Adrenal gland (tissue), 12 donors: ENCODE data around the gene MT1F. TPM values are rescaled to one million over a fixed set of nuclear protein-coding genes. Genes with fewer than 3 reads are reported as not detected.
A peak's percentile ranks its signal among the peaks of the same experiment; 100 is the strongest.

ENCODE experiments used
- DNase-seq, 7 donors: peaks; one replicate each; pipeline ENCODE4 v3.0.0-alpha.2; 2019 to 2020
- H3K27ac ChIP-seq, 5 donors: fragments of 200-600 bp; sonication (generic) in 4 of 5; 1 replicate in 3 of 5; 2 replicates in 2 of 5; pipeline versions ENCODE4 v1.5.1 to v1.8.0; 2016 to 2020; ENCODE audit warnings: mild to moderate bottlenecking in 1 of 5
- H3K27me3 ChIP-seq: fragments of 200-600 bp; 2 replicates; pipeline ENCODE4 v1.8.0; 2021
- H3K36me3 ChIP-seq, 2 donors: fragments of 200-600 bp; replicated peaks in 1 of 2; 1 replicate in 1 of 2; 2 replicates in 1 of 2; pipeline versions ENCODE4 v1.5.1 to v1.8.0; 2018 to 2022
- H3K4me1 ChIP-seq, 2 donors: fragments of 200-600 bp; replicated peaks in 1 of 2; 1 replicate in 1 of 2; 2 replicates in 1 of 2; pipeline versions ENCODE4 v1.5.1 to v1.8.0; 2018 to 2021
- H3K4me3 ChIP-seq, 4 donors: fragments of 200-600 bp; sonication (generic) in 3 of 4; one replicate each; pipeline ENCODE4 v1.5.1; 2016 to 2018
- H3K9me3 ChIP-seq, 3 donors: fragments of 200-600 bp; sonication (generic) in 1 of 3; replicated peaks in 1 of 3; 1 replicate in 2 of 3; 2 replicates in 1 of 3; pipeline versions ENCODE4 v1.5.1 to v1.8.0; 2016 to 2021
- CTCF ChIP-seq, 6 experiments: fragments of 450-650 bp in 4 of 6; fragments of 200-600 bp in 2 of 6; sonication (generic) in 1 of 6; IDR thresholded peaks; 1 replicate in 5 of 6; 2 replicates in 1 of 6; pipeline versions ENCODE4 v1.5.1 to v1.8.0; 2016 to 2021; ENCODE audit warnings: antibody characterized with exemption in 6 of 6, mild to moderate bottlenecking in 2 of 6, moderate library complexity in 1 of 6
- POLR2A ChIP-seq, 2 donors: fragments of 450-650 bp; IDR thresholded peaks; one replicate each; pipeline ENCODE4 v1.6.1; 2017; ENCODE audit warnings: antibody characterized with exemption in 2 of 2, mild to moderate bottlenecking in 2 of 2, moderate library complexity in 1 of 2
- WGBS, 4 donors: extraction: QIAGEN DNeasy Blood & Tissue Kit in 2 of 4; methylation state at CpG; one replicate each; pipeline versions ENCODE4 v1.1.5 to v1.1.7; 2013 to 2017; 5-methylcytosine and 5-hydroxymethylcytosine counted together
- intact Hi-C, 2 donors: fragments of 100-400 bp; cut with DNase I; formaldehyde crosslinking; loops; one replicate each; pipeline versions ENCODE4 v1.14.1 to v1.15.0; 2022 to 2023
- polyA plus RNA-seq, 3 donors: library from polyadenylated mRNA; stranded (reverse); fragments of 200-250 nt in 2 of 3; fragments of 350-450 nt in 1 of 3; fragmentation: Illumina TruSeq in 1 of 3; extraction: RNeasy Lipid Tissue Mini Kit (QIAGEN cat#74804) in 1 of 3; gene quantifications; one replicate each; pipeline ENCODE4 v1.2.3, GENCODE V29; 2013 to 2014
- total RNA-seq, 9 donors: library from RNA; depleted of rRNA in 4 of 9; stranded (reverse); fragments of >200 nt in 4 of 9; fragments of 120-200 nt in 1 of 9; fragmentation: NEBNext Ultra II Directional in 1 of 9; extraction: Animal tissue kit (Norgen Biotek cat#: 25700) in 1 of 9; gene quantifications; one replicate each; pipeline versions ENCODE4 v1.1.0 to v1.2.4, GENCODE V29; 2013 to 2023
- donor health status: healthy with polysubstance abuse.
- donor health status: Bipolar disorder and iron deficiency.
- donor health status: DM: yes; HTN: yes; CAD: no.
- donor health status: DM: no; HTN: no; CAD: no.
- donor health status: DM: no; HTN: no; CAD: no.
- donor health status: DM: yes; HTN: yes; CAD: no.

The MT1F gene
- total and polyA plus RNA-seq, 12 donors = 10.8 to 204 (median 44.8) TPM

- intact Hi-C loops = loop anchor here in 1 of 2 donors (5.0 kb wide), 1 partner anchor 87 kb away; no protein-coding TSS in a partner anchor
- DNase-seq = no peak
- Histone ChIP-seq H3K9me3 (no peaks in the 10 kb centered on the region), H3K27ac (no peak overlapping the region), H3K4me3 (no peak overlapping the region), H3K27me3 (no peaks in the 10 kb centered on the region), H3K36me3 (no peaks in the 10 kb centered on the region), H3K4me1 (no peaks in the 10 kb centered on the region)
- no peak for TF ChIP-seq CTCF (IDR thresholded peaks at IDR 0.05)
- TF ChIP-seq POLR2A (IDR thresholded peaks at IDR 0.05) = no peak
- WGBS, 4 donors = 77 to 91% (median 84%) methylated on average over 3 of the region's 3 CpGs
Observed at GRCh38 chr16:56689171-56689570, 31.4 kb downstream of the MT1F start.

- Histone ChIP-seq H3K36me3 (no peaks in the 10 kb centered on the region), H3K27ac (no peak overlapping the region), H3K9me3 (no peaks in the 10 kb centered on the region), H3K27me3 (no peaks in the 10 kb centered on the region), H3K4me3 (no peak overlapping the region), H3K4me1 (no peaks in the 10 kb centered on the region)
- TF ChIP-seq POLR2A (IDR thresholded peaks at IDR 0.05) (no peak), CTCF (IDR thresholded peaks at IDR 0.05) (no peak)
- DNase-seq = no peak
- intact Hi-C loops = no loop called here
- WGBS, 4 donors = 64 to 86% (median 78%) methylated on average over 2 to 4 of the region's 4 CpGs
Observed at GRCh38 chr16:56690420-56691122, 32.8 kb downstream of the MT1F start.

- no peak overlapping the region for H3K27ac ChIP-seq
- peak in 6 of 7 donors; percentile 38 to 72 (median 60) for DNase-seq
- H3K4me1 ChIP-seq = no peaks in the 10 kb centered on the region
- H3K36me3 ChIP-seq = no peaks in the 10 kb centered on the region
- H3K4me3 ChIP-seq = no peak overlapping the region
- intact Hi-C loops = no loop called here
- WGBS, 4 donors = 38 to 73% (median 57%) methylated on average over 4 of the region's 4 CpGs
- no peaks in the 10 kb centered on the region for H3K27me3 ChIP-seq
- TF ChIP-seq CTCF (IDR thresholded peaks at IDR 0.05) (no peak), POLR2A (IDR thresholded peaks at IDR 0.05) (no peak)
- no peaks in the 10 kb centered on the region for H3K9me3 ChIP-seq
Observed at GRCh38 chr16:56691885-56692284, 34.1 kb downstream of the MT1F start.

- H3K4me1 ChIP-seq = no peaks in the 10 kb centered on the region
- H3K27me3 ChIP-seq = no peaks in the 10 kb centered on the region
- DNase-seq = no peak
- WGBS, 4 donors = 63 to 85% methylated on average over 1 of the region's 1 CpG; no CpG with 5 or more reads in 2 of the 4 donors
- no peak overlapping the region for H3K4me3 ChIP-seq
- no peaks in the 10 kb centered on the region for H3K36me3 ChIP-seq
- intact Hi-C loops = no loop called here
- no peaks in the 10 kb centered on the region for H3K9me3 ChIP-seq
- TF ChIP-seq CTCF (IDR thresholded peaks at IDR 0.05) (no peak), POLR2A (IDR thresholded peaks at IDR 0.05) (no peak)
- H3K27ac ChIP-seq = no peak overlapping the region
Observed at GRCh38 chr16:56695246-56695645, 37.5 kb downstream of the MT1F start.
